GM13976 (cell line): ENCODE results near the gene GLI2.

Source experiments
- DNase-seq: peaks from one replicate; pipeline ENCODE4 v3.0.0; 2012; ENCODE audit warnings: low spot score
- CTCF ChIP-seq: IDR thresholded peaks from 2 replicates; pipeline ENCODE4 v1.5.1; 2012; ENCODE audit warnings: borderline replicate concordance, mild to moderate bottlenecking; ENCODE audit not compliant: insufficient read depth; ENCODE audit errors: extremely low read depth, missing control alignments, control extremely low read depth
- in situ Hi-C: fragments of 300-500 bp; cut with MboI; formaldehyde crosslinking; loops from one replicate; pipeline ENCODE4 v1.12.0; 2022; ENCODE audit warnings: low sequenced_read_pairs, mixed read lengths, inconsistent platforms; ENCODE audit not compliant: unreplicated experiment

Gene GLI2

GRCh38 chr2:120734930-120735651, 577 bp upstream of the GLI2 start:
- DNase-seq = no peak
- in situ Hi-C loops = no loop called here
- TF ChIP-seq CTCF = no peak

- in situ Hi-C loops = no loop called here
- no peak for TF ChIP-seq CTCF
- no peak for DNase-seq
These were observed 545 bp downstream of the GLI2 start for GRCh38 chr2:120736202-120736623.

GRCh38 chr2:120736624-120737339, 1.1 kb downstream of the GLI2 start:
- no peak for DNase-seq
- TF ChIP-seq CTCF = no peak
- in situ Hi-C loops = no loop called here

GRCh38 chr2:120737340-120738101, 1.9 kb downstream of the GLI2 start:
- no peak for DNase-seq
- no peak for TF ChIP-seq CTCF
- in situ Hi-C loops = no loop called here

GRCh38 chr2:120738117-120738516, 2.4 kb downstream of the GLI2 start:
- no peak for DNase-seq
- TF ChIP-seq CTCF = no peak
- in situ Hi-C loops = no loop called here

- no peak for TF ChIP-seq CTCF
- no peak for DNase-seq
- in situ Hi-C loops = no loop called here
These were observed 3.2 kb downstream of the GLI2 start for GRCh38 chr2:120738786-120739437.
